RWPE2 (cell line): Measurements from ENCODE around the gene SDE2.

ENCODE experiments used
- ATAC-seq: fragments of 200-7000 bp; cut with Tn5 transposase; 3 replicates; pipeline ENCODE4 v1.9.1; 2021; ENCODE audit warnings: low read depth
- DNase-seq: peaks from one replicate; pipeline ENCODE4 v3.0.0-alpha.2; 2020; ENCODE audit warnings: low spot score
- H3K27ac ChIP-seq: fragments of 450-650 bp; 2 replicates; pipeline ENCODE4 v1.5.1; 2017; ENCODE audit warnings: mild to moderate bottlenecking; ENCODE audit not compliant: poor library complexity, severe bottlenecking
- H3K27me3 ChIP-seq: fragments of 250-450 bp; sonication (Bioruptor Pico); 2 replicates; pipeline ENCODE4 v1.5.1; 2021; ENCODE audit warnings: mild to moderate bottlenecking, moderate library complexity; ENCODE audit not compliant: insufficient read depth, poor library complexity, severe bottlenecking
- H3K36me3 ChIP-seq: fragments of 250-450 bp; sonication (Bioruptor Pico); 2 replicates; pipeline ENCODE4 v1.5.1; 2020; ENCODE audit warnings: low read depth, mild to moderate bottlenecking, moderate library complexity
- H3K4me1 ChIP-seq: fragments of 250-450 bp; sonication (Bioruptor Pico); 2 replicates; pipeline ENCODE4 v1.5.1; 2021; ENCODE audit warnings: mild to moderate bottlenecking, moderate library complexity; ENCODE audit not compliant: insufficient read depth, poor library complexity, severe bottlenecking
- H3K4me3 ChIP-seq: fragments of 250-450 bp; sonication (Bioruptor Pico); 2 replicates; pipeline ENCODE4 v1.5.1; 2021; ENCODE audit warnings: mild to moderate bottlenecking, moderate library complexity; ENCODE audit not compliant: severe bottlenecking
- H3K9me3 ChIP-seq: fragments of 250-450 bp; sonication (Bioruptor Pico); 2 replicates; pipeline ENCODE4 v1.5.1; 2021; ENCODE audit warnings: mild to moderate bottlenecking, moderate library complexity; ENCODE audit not compliant: severe bottlenecking
- TF ChIP-seq, protein P1 (sequence below): fragments of 450-650 bp; IDR thresholded peaks from one replicate; pipeline ENCODE4 v1.5.1; 2017; ENCODE audit warnings: mild to moderate bottlenecking, moderate library complexity; ENCODE audit not compliant: poor library complexity, severe bottlenecking

SDE2 gene

DNA sequence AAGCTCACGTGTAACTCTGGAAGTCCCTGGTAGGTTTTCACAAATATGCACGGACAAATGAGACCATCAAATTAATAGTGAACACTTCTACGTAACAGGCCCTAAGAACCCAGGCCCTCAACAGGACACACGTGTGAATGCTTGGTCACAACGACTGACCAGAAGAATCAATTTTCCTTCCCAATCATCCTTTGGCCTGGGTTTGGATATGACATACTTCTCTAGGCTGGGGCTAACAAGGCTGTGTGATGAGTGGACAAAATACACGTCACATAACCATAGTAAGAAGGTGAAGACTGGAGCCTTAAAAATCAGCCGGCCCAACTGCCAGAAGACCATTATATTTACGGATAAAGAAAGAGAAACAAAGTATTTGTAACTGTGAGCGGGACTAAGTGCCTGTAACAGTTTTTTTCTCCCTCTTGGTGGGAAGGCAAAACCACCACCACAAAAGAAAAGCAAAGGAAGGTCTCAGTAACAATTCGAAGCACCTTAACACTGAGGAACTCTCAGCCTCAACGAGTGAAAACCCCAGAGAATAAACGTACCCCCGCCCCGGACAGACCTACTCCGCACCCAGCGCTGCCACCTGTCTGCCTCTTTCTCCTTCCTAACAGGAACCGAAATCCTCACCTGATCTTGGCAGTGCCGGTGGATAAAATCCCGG lies 450 bp downstream of the SDE2 start:
- H3K27me3 ChIP-seq = no peaks in the 10 kb centered on the region
- H3K27ac ChIP-seq = no peak overlapping the region
- DNase-seq = no peak
- ATAC-seq = peak; percentile 40
- TF ChIP-seq, protein P1, sequence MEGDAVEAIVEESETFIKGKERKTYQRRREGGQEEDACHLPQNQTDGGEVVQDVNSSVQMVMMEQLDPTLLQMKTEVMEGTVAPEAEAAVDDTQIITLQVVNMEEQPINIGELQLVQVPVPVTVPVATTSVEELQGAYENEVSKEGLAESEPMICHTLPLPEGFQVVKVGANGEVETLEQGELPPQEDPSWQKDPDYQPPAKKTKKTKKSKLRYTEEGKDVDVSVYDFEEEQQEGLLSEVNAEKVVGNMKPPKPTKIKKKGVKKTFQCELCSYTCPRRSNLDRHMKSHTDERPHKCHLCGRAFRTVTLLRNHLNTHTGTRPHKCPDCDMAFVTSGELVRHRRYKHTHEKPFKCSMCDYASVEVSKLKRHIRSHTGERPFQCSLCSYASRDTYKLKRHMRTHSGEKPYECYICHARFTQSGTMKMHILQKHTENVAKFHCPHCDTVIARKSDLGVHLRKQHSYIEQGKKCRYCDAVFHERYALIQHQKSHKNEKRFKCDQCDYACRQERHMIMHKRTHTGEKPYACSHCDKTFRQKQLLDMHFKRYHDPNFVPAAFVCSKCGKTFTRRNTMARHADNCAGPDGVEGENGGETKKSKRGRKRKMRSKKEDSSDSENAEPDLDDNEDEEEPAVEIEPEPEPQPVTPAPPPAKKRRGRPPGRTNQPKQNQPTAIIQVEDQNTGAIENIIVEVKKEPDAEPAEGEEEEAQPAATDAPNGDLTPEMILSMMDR = no peak
- no peaks in the 10 kb centered on the region for H3K4me1 ChIP-seq
- peaks cover 16% of the 10 kb centered on the region for H3K36me3 ChIP-seq
- peak overlapping the region; percentile 63 for H3K4me3 ChIP-seq
- no peaks in the 10 kb centered on the region for H3K9me3 ChIP-seq

DNA sequence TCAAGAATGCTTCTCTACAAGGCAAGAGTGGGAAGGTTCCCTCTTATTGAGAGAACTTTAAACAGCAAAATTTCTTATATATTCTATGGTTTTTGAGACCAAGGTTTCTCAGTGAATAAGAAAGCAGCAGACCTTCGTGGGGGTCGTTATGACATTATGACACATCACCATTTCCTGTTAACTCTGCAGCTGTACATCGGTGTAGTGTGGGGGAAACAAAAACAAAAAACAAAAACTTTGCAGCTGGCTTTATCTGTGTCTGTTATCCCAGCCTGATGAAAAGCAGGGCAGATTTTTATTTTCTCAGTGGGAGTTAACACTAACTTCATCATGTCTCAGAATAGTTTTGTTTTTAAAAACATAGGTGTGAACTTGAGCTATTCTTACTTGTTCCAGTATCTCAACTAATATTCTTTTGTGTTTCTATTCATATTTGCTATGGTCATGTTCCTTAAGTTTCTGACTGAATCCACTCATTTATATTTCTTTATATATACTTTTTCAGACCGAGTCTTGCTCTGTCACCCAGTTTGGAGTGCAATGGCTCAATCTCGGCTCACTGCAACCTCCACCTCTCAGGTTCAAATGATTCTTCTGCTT lies 2.1 kb downstream of the SDE2 start:
- Histone ChIP-seq H3K4me1 (no peaks in the 10 kb centered on the region), H3K9me3 (no peaks in the 10 kb centered on the region), H3K4me3 (no peak overlapping the region), H3K27ac (no peak overlapping the region), H3K27me3 (no peaks in the 10 kb centered on the region), H3K36me3 (peaks cover 22% of the 10 kb centered on the region)
- no peak for ATAC-seq
- TF ChIP-seq, protein P1 = no peak
- DNase-seq = no peak

DNA sequence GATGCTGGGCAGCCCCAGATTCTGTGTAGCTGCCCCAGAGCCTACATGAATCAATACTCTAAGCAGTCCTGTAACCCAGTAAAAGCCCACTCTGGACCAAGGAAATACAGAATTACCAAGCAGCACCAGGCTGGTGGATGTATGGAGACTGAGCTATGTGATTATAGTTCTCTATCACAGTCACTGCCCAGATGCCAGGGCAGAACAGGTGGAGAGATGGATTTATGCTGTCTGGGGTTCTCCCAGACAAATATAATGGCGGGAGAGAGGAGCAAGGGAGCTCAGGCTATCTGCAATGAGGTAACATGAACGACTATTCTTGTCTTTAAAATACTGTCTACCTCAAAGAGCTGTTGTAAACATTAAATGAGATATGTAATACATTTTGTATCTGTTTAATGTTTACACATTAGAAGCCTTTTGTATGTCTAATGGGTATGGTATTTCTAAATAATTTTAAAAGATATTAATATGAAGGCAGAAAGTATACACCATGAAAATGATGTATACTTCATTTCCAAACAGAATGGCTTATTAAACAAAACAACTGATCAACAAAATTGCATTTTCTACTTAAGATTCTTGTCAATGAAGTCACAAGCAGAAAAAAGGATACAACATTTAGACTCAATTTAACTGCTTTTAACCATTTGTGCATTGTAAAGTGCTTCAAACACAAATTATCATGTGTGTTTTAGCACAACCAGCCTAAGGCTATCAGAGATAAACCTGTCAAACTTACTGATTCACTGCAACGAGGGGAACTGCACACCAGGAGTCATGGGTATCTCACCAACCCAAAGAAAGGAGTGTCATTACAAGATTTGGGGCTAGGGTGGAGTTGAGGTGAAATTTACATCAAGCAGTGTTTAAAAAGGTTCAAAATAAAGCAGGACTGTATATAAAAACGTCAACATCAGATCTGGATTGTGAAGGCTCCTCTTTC lies 3.0 kb downstream of the SDE2 start:
- peaks cover 22% of the 10 kb centered on the region for H3K36me3 ChIP-seq
- TF ChIP-seq, protein P1 = no peak
- no peak overlapping the region for H3K4me3 ChIP-seq
- H3K27ac ChIP-seq = no peak overlapping the region
- no peaks in the 10 kb centered on the region for H3K4me1 ChIP-seq
- no peaks in the 10 kb centered on the region for H3K9me3 ChIP-seq
- no peak for DNase-seq
- no peaks in the 10 kb centered on the region for H3K27me3 ChIP-seq
- no peak for ATAC-seq

DNA sequence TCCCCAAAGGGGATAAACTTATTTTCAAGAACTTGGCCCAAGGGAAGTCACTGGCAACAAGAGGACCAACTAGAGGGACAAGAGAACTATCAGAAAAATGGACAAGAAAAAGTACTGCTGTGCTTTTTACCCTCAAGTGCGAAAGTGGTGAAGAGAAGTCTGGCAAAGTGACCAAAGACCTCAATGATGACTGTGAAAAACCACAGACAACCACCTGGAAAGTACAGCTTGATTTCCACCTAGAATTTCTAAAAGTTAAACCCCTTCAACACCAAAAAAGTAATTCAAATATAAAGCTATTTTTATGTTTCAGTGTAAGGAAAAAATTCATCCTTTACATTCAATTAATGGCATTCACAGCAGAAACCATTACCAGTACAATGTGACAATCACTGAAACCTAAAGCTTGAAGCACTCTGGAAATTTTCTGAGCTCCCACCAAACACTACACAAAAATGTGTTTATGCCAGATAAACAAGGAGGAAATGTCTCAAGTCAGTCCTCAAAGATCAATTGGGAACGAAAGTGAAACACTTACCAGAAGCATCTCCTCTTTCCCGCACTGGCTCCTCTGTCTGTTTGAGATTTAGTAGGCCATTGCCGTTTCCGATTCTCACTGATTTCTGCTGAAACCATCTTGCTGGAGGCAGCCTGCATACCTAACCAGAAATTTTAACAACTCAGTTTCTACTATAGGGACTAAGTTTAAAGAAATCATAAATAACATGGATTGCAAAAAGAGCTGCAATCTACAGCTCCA lies 8.3 kb downstream of the SDE2 start:
- DNase-seq (no peak), ATAC-seq (no peak)
- Histone ChIP-seq H3K9me3 (no peaks in the 10 kb centered on the region), H3K36me3 (peaks cover 46% of the 10 kb centered on the region), H3K27ac (no peak overlapping the region), H3K27me3 (no peaks in the 10 kb centered on the region), H3K4me1 (no peaks in the 10 kb centered on the region), H3K4me3 (no peak overlapping the region)
- TF ChIP-seq, protein P1 = no peak
